A673 (cell line): Measurements from ENCODE around the gene LDHAL6B. TPM values are rescaled to one million over a fixed set of nuclear protein-coding genes. Genes with fewer than 3 reads are reported as not detected.
"Not testable (repeated sequence)": the region's sequence is repeated elsewhere in the genome, so short reads cannot be mapped to it uniquely, and the experiment has no call there.

ENCODE experiments used
- BruUV-seq: library from RNA; stranded (reverse); fragments of 400-500 nt; replicated peaks from 2 replicates; lab custom pipeline; 2021; lab: Mats Ljungman, UMichigan
- CTCF ChIA-PET: fragments of 300-600 bp; sonication (Branson Sonifier 250); formaldehyde crosslinking; loops from one replicate; lab custom pipeline; 2022; ENCODE audit warnings: antibody characterized with exemption; lab: Charles Lee
- POLR2A ChIA-PET: fragments of 300-600 bp; sonication (Branson Sonifier 250); formaldehyde crosslinking; loops from one replicate; lab custom pipeline; 2022; ENCODE audit warnings: antibody characterized with exemption; ENCODE audit not compliant: low non-redundant PET; lab: Charles Lee
- DNase-seq: peaks from one replicate; pipeline ENCODE4 v3.0.0-alpha.2; 2015; ENCODE audit warnings: low spot score
- H3K27ac ChIP-seq: fragments of 200-600 bp; sonication (generic); 2 replicates; pipeline ENCODE4 v1.5.1; 2016; ENCODE audit warnings: mixed run types, low read depth, mild to moderate bottlenecking, mixed read lengths, antibody characterized with exemption, low read length; ENCODE audit not compliant: poor library complexity, severe bottlenecking
- H3K27me3 ChIP-seq: fragments of 200-600 bp; sonication (generic); replicated peaks from 2 replicates; pipeline ENCODE4 v1.6.1; 2017; ENCODE audit warnings: mixed run types, low read depth, mild to moderate bottlenecking, mixed read lengths, antibody characterized with exemption, low read length; ENCODE audit not compliant: insufficient read depth, poor library complexity
- H3K36me3 ChIP-seq: fragments of 200-600 bp; sonication (generic); 2 replicates; pipeline ENCODE4 v1.6.1; 2016; ENCODE audit warnings: mixed run types, mild to moderate bottlenecking, mixed read lengths, antibody characterized with exemption, low read length; ENCODE audit not compliant: insufficient read depth, poor library complexity, severe bottlenecking
- H3K4me1 ChIP-seq: fragments of 200-600 bp; sonication (generic); 2 replicates; pipeline ENCODE4 v1.6.1; 2017; ENCODE audit warnings: mixed run types, mild to moderate bottlenecking, mixed read lengths, antibody characterized with exemption, low read length; ENCODE audit not compliant: insufficient read depth, poor library complexity, severe bottlenecking
- H3K4me3 ChIP-seq: fragments of 200-600 bp; sonication (generic); 2 replicates; pipeline ENCODE4 v1.5.1; 2016; ENCODE audit warnings: low read depth, mixed run types, mild to moderate bottlenecking, mixed read lengths, low read length; ENCODE audit not compliant: poor library complexity, severe bottlenecking
- H3K9me3 ChIP-seq: fragments of 200-600 bp; sonication (generic); 2 replicates; pipeline ENCODE4 v1.6.1; 2016; ENCODE audit warnings: mixed run types, low read depth, mild to moderate bottlenecking, mixed read lengths, antibody characterized with exemption, low read length; ENCODE audit not compliant: poor library complexity, severe bottlenecking
- CTCF ChIP-seq: fragments of 300-800, 200-600 bp; sonication (generic); conservative IDR thresholded peaks from 2 replicates; pipeline ENCODE4 v1.5.1; 2017; ENCODE audit warnings: low read depth, mild to moderate bottlenecking, antibody characterized with exemption, low read length, moderate library complexity, mixed read lengths
- EZH2 ChIP-seq: fragments of 200-600 bp; sonication (generic); IDR thresholded peaks from 2 replicates; pipeline ENCODE4 v1.6.1; 2017; ENCODE audit warnings: borderline replicate concordance, low read depth, mild to moderate bottlenecking, mixed read lengths, antibody characterized with exemption, low read length; ENCODE audit not compliant: poor library complexity, severe bottlenecking
- intact Hi-C: fragments of 100-400 bp; cut with micrococcal nuclease; formaldehyde crosslinking; loops from one replicate; pipeline ENCODE4 v1.10.0; 2022; ENCODE audit not compliant: unreplicated experiment
- total RNA-seq: library from RNA; stranded (reverse); gene quantifications from 2 replicates; pipeline ENCODE4 v1.2.3, GENCODE V29; 2021

The LDHAL6B gene
- total RNA-seq, 1 experiment from 2014 or later, result not detected

- no peak for DNase-seq
- Histone ChIP-seq H3K27ac (no peak overlapping the region), H3K36me3 (no peaks in the 10 kb centered on the region), H3K4me3 (no peak overlapping the region), H3K9me3 (no peaks in the 10 kb centered on the region), H3K4me1 (no peaks in the 10 kb centered on the region), H3K27me3 (no peaks in the 10 kb centered on the region)
- POLR2A ChIA-PET, result no interaction called here
- no TSS peak for BruUV-seq
- intact Hi-C loops, result no loop called here
- TF ChIP-seq EZH2 (no peak), CTCF (no peak)
- CTCF ChIA-PET, result no interaction called here
Measured at GRCh38 chr15:59158701-59159034, 48.0 kb upstream of the LDHAL6B start.

GRCh38 chr15:59159210-59159609 lies 47.4 kb upstream of the LDHAL6B start:
- Histone ChIP-seq H3K36me3 (no peaks in the 10 kb centered on the region), H3K27me3 (no peaks in the 10 kb centered on the region), H3K4me3 (no peak overlapping the region), H3K27ac (no peak overlapping the region), H3K4me1 (no peaks in the 10 kb centered on the region), H3K9me3 (no peaks in the 10 kb centered on the region)
- no peak for TF ChIP-seq CTCF
- TF ChIP-seq EZH2, result no peak
- BruUV-seq, result no TSS peak
- POLR2A ChIA-PET, result no interaction called here
- CTCF ChIA-PET, result no interaction called here
- DNase-seq, result no peak
- intact Hi-C loops, result no loop called here

GRCh38 chr15:59160880-59161593 lies 45.6 kb upstream of the LDHAL6B start:
- Histone ChIP-seq H3K36me3 (no peaks in the 10 kb centered on the region), H3K27ac (no peak overlapping the region), H3K9me3 (no peaks in the 10 kb centered on the region), H3K27me3 (no peaks in the 10 kb centered on the region), H3K4me3 (no peak overlapping the region), H3K4me1 (no peaks in the 10 kb centered on the region)
- POLR2A ChIA-PET, result interaction anchor here (0.5 kb wide), 1 partner anchor 933 kb away, joined by 3 read pairs; no protein-coding TSS in a partner anchor
- CTCF ChIA-PET, result no interaction called here
- DNase-seq, result peak; percentile 24
- TF ChIP-seq EZH2 (no peak), CTCF (peak; percentile 51)
- no TSS peak for BruUV-seq
- intact Hi-C loops, result loop anchor here (2.0 kb wide), 1 partner anchor 332 kb away; no protein-coding TSS in a partner anchor

GRCh38 chr15:59162080-59162479 lies 44.6 kb upstream of the LDHAL6B start:
- H3K4me1 ChIP-seq, H3K27ac ChIP-seq, POLR2A ChIA-PET, H3K36me3 ChIP-seq, H3K9me3 ChIP-seq, DNase-seq, H3K4me3 ChIP-seq, BruUV-seq, H3K27me3 ChIP-seq, intact Hi-C loops: not testable (repeated sequence)
- CTCF ChIA-PET, result interaction anchor here (0.5 kb wide), 1 partner anchor 146 kb away, joined by 5 read pairs; no protein-coding TSS in a partner anchor
